Gastrocnemius medialis (tissue), 4 donors: ENCODE data around the gene PAPPA. TPM values are rescaled to one million over a fixed set of nuclear protein-coding genes. Genes with fewer than 3 reads are reported as not detected.

ENCODE experiments used
- ATAC-seq, 2 donors: fragments of 150-250 bp; one replicate each; pipeline ENCODE4 v1.9.1; 2016
- DNase-seq, 2 donors: peaks; one replicate each; pipeline ENCODE4 v3.0.0-alpha.2; 2019
- H3K27ac ChIP-seq, 4 donors: fragments of 200-600 bp; sonication (generic); 1 replicate in 1 of 4; 2 replicates in 3 of 4; pipeline ENCODE4 v1.5.1; 2016 to 2018; ENCODE audit warnings: mild to moderate bottlenecking in 2 of 4, moderate library complexity in 1 of 4
- H3K27me3 ChIP-seq, 3 donors: fragments of 200-600 bp; sonication (generic) in 2 of 3; 1 replicate in 1 of 3; 2 replicates in 2 of 3; pipeline versions ENCODE4 v1.5.1 to v1.6.0; 2016 to 2019; ENCODE audit warnings: mild to moderate bottlenecking in 1 of 3, moderate library complexity in 1 of 3
- H3K36me3 ChIP-seq, 2 donors: fragments of 200-600 bp; sonication (generic) in 1 of 2; one replicate each; pipeline ENCODE4 v1.5.1; 2017 to 2018
- H3K4me1 ChIP-seq, 2 donors: fragments of 200-600 bp; sonication (generic) in 1 of 2; one replicate each; pipeline ENCODE4 v1.5.1; 2016 to 2017; ENCODE audit warnings: mild to moderate bottlenecking in 2 of 2
- H3K4me3 ChIP-seq, 4 donors: fragments of 200-600 bp; sonication (generic) in 3 of 4; 1 replicate in 1 of 4; 2 replicates in 3 of 4; pipeline ENCODE4 v1.5.1; 2016 to 2019; ENCODE audit warnings: mild to moderate bottlenecking in 2 of 4
- H3K9me3 ChIP-seq, 3 donors: fragments of 200-600 bp; sonication (generic) in 2 of 3; 1 replicate in 1 of 3; 2 replicates in 2 of 3; pipeline ENCODE4 v1.5.1; 2016 to 2019
- CTCF ChIP-seq, 5 experiments: fragments of 450-650 bp in 3 of 5; fragments of 200-600 bp in 2 of 5; sonication (generic) in 2 of 5; IDR thresholded peaks in 4 of 5; conservative IDR thresholded peaks in 1 of 5; 1 replicate in 4 of 5; 2 replicates in 1 of 5; pipeline ENCODE4 v1.5.1; 2016 to 2019; ENCODE audit warnings: antibody characterized with exemption in 5 of 5, mild to moderate bottlenecking in 3 of 5, moderate library complexity in 3 of 5
- POLR2A ChIP-seq, 2 donors: fragments of 450-650 bp; IDR thresholded peaks; one replicate each; pipeline ENCODE4 v1.6.1; 2017; ENCODE audit warnings: antibody characterized with exemption in 2 of 2, mild to moderate bottlenecking in 2 of 2, moderate library complexity in 2 of 2
- in situ Hi-C, 4 donors: fragments of 200-750 bp; cut with MboI; loops; one replicate each; pipeline versions ENCODE4 v1.15.0 to v1.8.0; 2017; ENCODE audit warnings: low sequenced_read_pairs in 4 of 4
- intact Hi-C: fragments of 100-400 bp; cut with DNase I; formaldehyde crosslinking; loops from one replicate; pipeline ENCODE4 v1.15.1; 2023; ENCODE audit warnings: low total_unique reads
- total RNA-seq, 4 donors: library from RNA; depleted of rRNA; stranded (reverse); fragments of >200 nt; gene quantifications; one replicate each; pipeline versions ENCODE4 v1.1.0 to v1.2.3, GENCODE V29; 2016

The PAPPA gene
- total RNA-seq, 4 donors from 2014 or later = 0.56 to 2.1 (median 1.4) TPM

DNA sequence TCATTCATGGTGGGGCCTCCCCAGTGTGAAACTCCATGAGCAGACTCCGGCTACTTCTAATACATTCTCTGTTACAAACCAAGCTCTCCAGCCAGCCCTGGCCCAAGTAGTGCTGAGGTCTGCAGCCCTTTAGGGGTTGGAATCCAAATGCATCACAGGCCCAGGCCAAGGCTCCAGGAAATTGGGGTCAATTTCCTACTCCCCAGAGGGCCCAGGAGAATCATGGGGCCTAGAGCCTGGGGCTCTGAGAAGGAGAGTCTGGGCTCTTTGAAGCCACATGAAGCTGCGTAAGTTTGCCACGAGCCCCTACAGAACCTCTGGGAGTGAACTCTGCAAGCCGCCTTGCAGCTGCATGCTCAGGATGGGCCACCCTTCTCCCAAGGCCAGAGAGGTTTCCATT is 206.4 kb downstream of the PAPPA start:
- no peak for TF ChIP-seq CTCF (IDR thresholded peaks at IDR 0.05 in 4 of 5, conservative IDR thresholded peaks at IDR 0.05 in 1 of 5)
- no peak for TF ChIP-seq POLR2A (IDR thresholded peaks at IDR 0.05)
- intact Hi-C loops = loop anchor here (10.0 kb wide), 2 partner anchors 205 to 215 kb away; partner anchors contain the start of gene PAPPA
- in situ Hi-C loops = loop anchor here in 2 of 4 donors (25.0 kb wide), 2 partner anchors 198 to 202 kb away; partner anchors contain the start of gene PAPPA (in 1 of the 2)
- no peak overlapping the region for H3K27ac ChIP-seq
- no peak for ATAC-seq
- no peaks in the 10 kb centered on the region for H3K9me3 ChIP-seq
- H3K4me3 ChIP-seq = no peak overlapping the region
- no peaks in the 10 kb centered on the region for H3K27me3 ChIP-seq
- H3K4me1 ChIP-seq = peaks cover 17 to 19% of the 10 kb centered on the region in 2 donors
- H3K36me3 ChIP-seq = no peaks in the 10 kb centered on the region
- DNase-seq = no peak

GRCh38 chr9:116360989-116361388 is 207.4 kb downstream of the PAPPA start:
- intact Hi-C loops = loop anchor here (10.0 kb wide), 2 partner anchors 206 to 214 kb away; partner anchors contain the start of gene PAPPA
- in situ Hi-C loops = loop anchor here in 2 of 4 donors (25.0 kb wide), 2 partner anchors 199 to 201 kb away; partner anchors contain the start of gene PAPPA (in 1 of the 2)
- TF ChIP-seq CTCF (IDR thresholded peaks at IDR 0.05 in 4 of 5, conservative IDR thresholded peaks at IDR 0.05 in 1 of 5) = no peak
- TF ChIP-seq POLR2A (IDR thresholded peaks at IDR 0.05) = no peak
- no peaks in the 10 kb centered on the region for H3K36me3 ChIP-seq
- ATAC-seq (no peak), DNase-seq (no peak)
- no peaks in the 10 kb centered on the region for H3K27me3 ChIP-seq
- H3K27ac ChIP-seq = no peak overlapping the region
- no peak overlapping the region for H3K4me3 ChIP-seq
- no peaks in the 10 kb centered on the region for H3K9me3 ChIP-seq
- H3K4me1 ChIP-seq = peaks cover 16 to 19% of the 10 kb centered on the region in 2 donors

GRCh38 chr9:116361547-116361946 is 208.0 kb downstream of the PAPPA start:
- Histone ChIP-seq H3K27me3 (no peaks in the 10 kb centered on the region), H3K4me3 (no peak overlapping the region), H3K36me3 (no peaks in the 10 kb centered on the region), H3K9me3 (no peaks in the 10 kb centered on the region), H3K27ac (no peak overlapping the region), H3K4me1 (peaks cover 21% of the 10 kb centered on the region in 2 donors)
- in situ Hi-C loops (loop anchor here in 2 of 4 donors (25.0 kb wide), 2 partner anchors 199 to 201 kb away; partner anchors contain the start of gene PAPPA (in 1 of the 2)), intact Hi-C loops (loop anchor here (10.0 kb wide), 2 partner anchors 207 to 213 kb away; partner anchors contain the start of gene PAPPA)
- TF ChIP-seq POLR2A (IDR thresholded peaks at IDR 0.05) = no peak
- no peak for TF ChIP-seq CTCF (IDR thresholded peaks at IDR 0.05 in 4 of 5, conservative IDR thresholded peaks at IDR 0.05 in 1 of 5)
- DNase-seq (no peak), ATAC-seq (no peak)

DNA sequence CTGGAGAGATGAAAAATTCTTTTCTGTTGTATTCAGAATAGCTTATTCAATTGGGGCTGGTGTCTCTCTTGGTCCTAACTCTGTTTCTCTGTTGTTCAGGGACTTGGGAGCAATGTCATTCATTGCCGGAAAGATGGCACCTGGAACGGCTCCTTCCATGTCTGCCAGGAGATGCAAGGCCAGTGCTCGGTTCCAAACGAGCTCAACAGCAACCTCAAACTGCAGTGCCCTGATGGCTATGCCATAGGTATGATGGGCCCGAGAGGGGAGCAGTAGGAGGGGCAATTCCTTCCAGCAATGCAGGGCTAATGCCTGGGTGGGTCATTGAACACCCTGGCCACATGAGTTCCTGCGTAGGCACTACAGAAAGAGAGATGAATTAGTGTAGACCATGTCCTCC is 208.9 kb downstream of the PAPPA start:
- Histone ChIP-seq H3K4me3 (no peak overlapping the region), H3K9me3 (no peaks in the 10 kb centered on the region), H3K27me3 (no peaks in the 10 kb centered on the region), H3K27ac (no peak overlapping the region), H3K36me3 (no peaks in the 10 kb centered on the region), H3K4me1 (peaks cover 21 to 25% of the 10 kb centered on the region in 2 donors)
- intact Hi-C loops = loop anchor here (10.0 kb wide), 2 partner anchors 208 to 212 kb away; partner anchors contain the start of gene PAPPA
- in situ Hi-C loops = loop anchor here in 2 of 4 donors (25.0 kb wide), 2 partner anchors 200 kb away; partner anchors contain the start of gene PAPPA (in 1 of the 2)
- DNase-seq (no peak), ATAC-seq (no peak)
- no peak for TF ChIP-seq CTCF (IDR thresholded peaks at IDR 0.05 in 4 of 5, conservative IDR thresholded peaks at IDR 0.05 in 1 of 5)
- no peak for TF ChIP-seq POLR2A (IDR thresholded peaks at IDR 0.05)
